HG03175 (cell line): ENCODE data around the gene LTF.
"Not testable (repeated sequence)": the region's sequence is repeated elsewhere in the genome, so short reads cannot be mapped to it uniquely, and the experiment has no call there.

Source experiments
- ATAC-seq: cut with Tn5 transposase; IDR thresholded peaks from one replicate; pipeline ENCODE4 v1.9.1; 2021; ENCODE audit warnings: mild to moderate bottlenecking, moderate library complexity; ENCODE audit not compliant: unreplicated experiment

Gene LTF

GRCh38 chr3:46398186-46398955 lies 66.3 kb downstream of the LTF start:
- no peak for ATAC-seq

GRCh38 chr3:46397111-46397510 lies 67.6 kb downstream of the LTF start:
- ATAC-seq = no peak

GRCh38 chr3:46395766-46396530 lies 68.8 kb downstream of the LTF start:
- ATAC-seq = no peak

- no peak for ATAC-seq
Measured at GRCh38 chr3:46395210-46395661, 69.5 kb downstream of the LTF start.

GRCh38 chr3:46393554-46394434 lies 70.9 kb downstream of the LTF start:
- ATAC-seq = no peak

- ATAC-seq = no peak
Measured at GRCh38 chr3:46393011-46393410, 71.7 kb downstream of the LTF start.

- not testable (repeated sequence) for ATAC-seq
Measured at GRCh38 chr3:46391526-46391925, 73.2 kb downstream of the LTF start.

GRCh38 chr3:46389306-46389705 lies 75.4 kb downstream of the LTF start:
- ATAC-seq = no peak

GRCh38 chr3:46388847-46389246 lies 75.9 kb downstream of the LTF start:
- not testable (repeated sequence) for ATAC-seq

GRCh38 chr3:46386205-46386604 lies 78.5 kb downstream of the LTF start:
- ATAC-seq = no peak
